Stomach (tissue), 4 donors: ENCODE data around the gene FRY.

Experiments used
- CTCF ChIP-seq, 7 experiments: fragments of 450-650 bp in 4 of 7; fragments of 200-600 bp in 3 of 7; sonication (generic) in 3 of 7; IDR thresholded peaks; one replicate each; pipeline ENCODE4 v1.5.1; 2016 to 2019; ENCODE audit warnings: antibody characterized with exemption in 7 of 7, control low read depth in 2 of 7, mild to moderate bottlenecking in 1 of 7
- POLR2A ChIP-seq, 4 donors: fragments of 450-650 bp; IDR thresholded peaks; one replicate each; pipeline ENCODE4 v1.6.1; 2016; ENCODE audit warnings: antibody characterized with exemption in 4 of 4, control low read depth in 2 of 4, mild to moderate bottlenecking in 1 of 4, moderate library complexity in 1 of 4
- POLR2AphosphoS5 ChIP-seq, 3 donors: sonication (generic); formaldehyde crosslinking; IDR thresholded peaks; one replicate each; pipeline ENCODE4 v1.6.1; 2016; ENCODE audit warnings: antibody characterized with exemption in 3 of 3

- TF ChIP-seq CTCF (IDR thresholded peaks at IDR 0.05) (no peak), POLR2A (IDR thresholded peaks at IDR 0.05) (no peak), POLR2AphosphoS5 (IDR thresholded peaks at IDR 0.05) (no peak)
Measured at GRCh38 chr13:32237681-32238080, 206.1 kb downstream of the FRY start.
